Epithelial cell of prostate (primary cell): Measurements from ENCODE around the gene SF3B5.
"Not testable (repeated sequence)": the region's sequence is repeated elsewhere in the genome, so short reads cannot be mapped to it uniquely, and the experiment has no call there.

Source experiments
- DNase-seq: peaks from one replicate; pipeline ENCODE4 v3.0.0-alpha.2; 2011; ENCODE audit warnings: low read depth, low spot score
- H3K27ac ChIP-seq: fragments of 450-650 bp; 2 replicates; pipeline ENCODE4 v1.5.1; 2017; ENCODE audit warnings: mild to moderate bottlenecking

Gene SF3B5

GRCh38 chr6:144110210-144110609 is 14.8 kb upstream of the SF3B5 start:
- DNase-seq: no peak
- H3K27ac ChIP-seq: no peak overlapping the region

- no peak for DNase-seq
- H3K27ac ChIP-seq: no peak overlapping the region
These were observed 10.8 kb upstream of the SF3B5 start for GRCh38 chr6:144106206-144106605.

- no peak overlapping the region for H3K27ac ChIP-seq
- DNase-seq: no peak
These were observed 9.6 kb upstream of the SF3B5 start for GRCh38 chr6:144104898-144105487.

- no peak overlapping the region for H3K27ac ChIP-seq
- DNase-seq: no peak
These were observed 9.1 kb upstream of the SF3B5 start for GRCh38 chr6:144104488-144104887.

- no peak for DNase-seq
- H3K27ac ChIP-seq: no peak overlapping the region
These were observed 7.7 kb upstream of the SF3B5 start for GRCh38 chr6:144103026-144103563.

GRCh38 chr6:144098993-144099392 is 3.6 kb upstream of the SF3B5 start:
- DNase-seq: no peak
- H3K27ac ChIP-seq: no peak overlapping the region

- DNase-seq: no peak
- peak overlapping the region; percentile 71 for H3K27ac ChIP-seq
These were observed 641 bp downstream of the SF3B5 start for GRCh38 chr6:144094731-144095133.

- no peak for DNase-seq
- no peak overlapping the region for H3K27ac ChIP-seq
These were observed 1.7 kb downstream of the SF3B5 start for GRCh38 chr6:144093658-144094057.

GRCh38 chr6:144093236-144093635 is 2.1 kb downstream of the SF3B5 start:
- no peak overlapping the region for H3K27ac ChIP-seq

GRCh38 chr6:144090384-144090783 is 5.0 kb downstream of the SF3B5 start:
- DNase-seq: no peak
- no peak overlapping the region for H3K27ac ChIP-seq

More at GRCh38 chr6:144093236-144093635, 2.1 kb downstream of the SF3B5 start:
- DNase-seq: no peak

GRCh38 chr6:144087789-144088426 is 7.5 kb downstream of the SF3B5 start:
- H3K27ac ChIP-seq: no peak overlapping the region
- DNase-seq: no peak

GRCh38 chr6:144086959-144087358 is 8.4 kb downstream of the SF3B5 start:
- no peak overlapping the region for H3K27ac ChIP-seq
- DNase-seq: no peak

- DNase-seq: no peak
- H3K27ac ChIP-seq: no peak overlapping the region
These were observed 12.2 kb downstream of the SF3B5 start for GRCh38 chr6:144083172-144083571.

GRCh38 chr6:144082412-144082811 is 13.0 kb downstream of the SF3B5 start:
- DNase-seq, H3K27ac ChIP-seq: not testable (repeated sequence)

GRCh38 chr6:144077871-144078270 is 17.5 kb downstream of the SF3B5 start:
- H3K27ac ChIP-seq: no peak overlapping the region
- DNase-seq: no peak

- no peak overlapping the region for H3K27ac ChIP-seq
- DNase-seq: no peak
These were observed 19.5 kb downstream of the SF3B5 start for GRCh38 chr6:144075875-144076274.

- DNase-seq: no peak
- no peak overlapping the region for H3K27ac ChIP-seq
These were observed 20.2 kb downstream of the SF3B5 start for GRCh38 chr6:144075187-144075586.

GRCh38 chr6:144073024-144073423 is 22.3 kb downstream of the SF3B5 start:
- no peak for DNase-seq

GRCh38 chr6:144069506-144069905 is 25.9 kb downstream of the SF3B5 start:
- no peak for DNase-seq
- no peak overlapping the region for H3K27ac ChIP-seq

More at GRCh38 chr6:144073024-144073423, 22.3 kb downstream of the SF3B5 start:
- H3K27ac ChIP-seq: no peak overlapping the region

- no peak overlapping the region for H3K27ac ChIP-seq
- no peak for DNase-seq
These were observed 26.6 kb downstream of the SF3B5 start for GRCh38 chr6:144068794-144069193.

- no peak overlapping the region for H3K27ac ChIP-seq
- DNase-seq: no peak
These were observed 28.5 kb downstream of the SF3B5 start for GRCh38 chr6:144066741-144067484.
